GM18505 (cell line): ENCODE results near the gene ITGB2.

Experiments used
- ATAC-seq: cut with Tn5 transposase; IDR thresholded peaks from one replicate; pipeline ENCODE4 v1.9.1; 2021; ENCODE audit not compliant: unreplicated experiment
- POLR2A ChIP-seq: IDR thresholded peaks from 4 replicates; pipeline ENCODE4 v1.6.1; 2011; ENCODE audit warnings: borderline replicate concordance; ENCODE audit not compliant: insufficient read depth, insufficient read length; ENCODE audit errors: extremely low read depth

ITGB2 gene

GRCh38 chr21:44951186-44951915, 30.7 kb upstream of the ITGB2 start:
- TF ChIP-seq POLR2A = no peak
- ATAC-seq = no peak

GRCh38 chr21:44950351-44950750, 29.7 kb upstream of the ITGB2 start:
- no peak for TF ChIP-seq POLR2A
- no peak for ATAC-seq

- no peak for ATAC-seq
- TF ChIP-seq POLR2A = no peak
Measured at GRCh38 chr21:44949779-44950198, 29.1 kb upstream of the ITGB2 start.

GRCh38 chr21:44949161-44949778, 28.6 kb upstream of the ITGB2 start:
- TF ChIP-seq POLR2A = no peak
- ATAC-seq = no peak

- TF ChIP-seq POLR2A = no peak
- ATAC-seq = no peak
Measured at GRCh38 chr21:44948426-44949120, 27.9 kb upstream of the ITGB2 start.

- TF ChIP-seq POLR2A = no peak
- ATAC-seq = no peak
Measured at GRCh38 chr21:44947930-44948331, 27.2 kb upstream of the ITGB2 start.

GRCh38 chr21:44947111-44947929, 26.6 kb upstream of the ITGB2 start:
- no peak for ATAC-seq

GRCh38 chr21:44946254-44947041, 25.7 kb upstream of the ITGB2 start:
- ATAC-seq = no peak
- TF ChIP-seq POLR2A = no peak

More at GRCh38 chr21:44947111-44947929, 26.6 kb upstream of the ITGB2 start:
- no peak for TF ChIP-seq POLR2A

GRCh38 chr21:44944596-44944995, 23.9 kb upstream of the ITGB2 start:
- ATAC-seq = no peak
- no peak for TF ChIP-seq POLR2A

- no peak for ATAC-seq
Measured at GRCh38 chr21:44943686-44944550, 23.2 kb upstream of the ITGB2 start.

GRCh38 chr21:44943005-44943685, 22.4 kb upstream of the ITGB2 start:
- no peak for TF ChIP-seq POLR2A
- ATAC-seq = no peak

More at GRCh38 chr21:44943686-44944550, 23.2 kb upstream of the ITGB2 start:
- TF ChIP-seq POLR2A = no peak
